ENCODE data around the gene IL1RAPL2.

GRCh38 chrX:105190252-105190853, 624.4 kb downstream of the IL1RAPL2 start:
- no peak for TF ChIP-seq TAF1 (IDR thresholded peaks at IDR 0.05; ENCODE audit: low read depth)
- TF ChIP-seq EP300 (IDR thresholded peaks at IDR 0.05; ENCODE audit: borderline replicate concordance): no peak
- no peak for TF ChIP-seq TCF12 (IDR thresholded peaks at IDR 0.05; ENCODE audit: low read depth)
- no peak for TF ChIP-seq YY1 (IDR thresholded peaks at IDR 0.05; ENCODE audit: low read depth)
- no peak for TF ChIP-seq MAX (IDR thresholded peaks at IDR 0.05)
- no peak for TF ChIP-seq ZBTB7A (IDR thresholded peaks at IDR 0.05; ENCODE audit: low read depth)
- TF ChIP-seq EGR1 (IDR thresholded peaks at IDR 0.05): no peak
- TF ChIP-seq USF1 (IDR thresholded peaks at IDR 0.05): no peak
- no peak for TF ChIP-seq REST (IDR thresholded peaks at IDR 0.05; ENCODE audit: low read depth)
- no peak for TF ChIP-seq CEBPB (IDR thresholded peaks at IDR 0.05)
- TF ChIP-seq FOXM1 (IDR thresholded peaks at IDR 0.05; ENCODE audit: borderline replicate concordance, low read depth): no peak
- TF ChIP-seq RAD21 (IDR thresholded peaks at IDR 0.05; ENCODE audit: low read depth): peak; percentile 58
